Endothelial cell (in vitro differentiated cells): ENCODE results near the gene MAU2. TPM values are rescaled to one million over a fixed set of nuclear protein-coding genes. Genes with fewer than 3 reads are reported as not detected.
A peak's percentile ranks its signal among the peaks of the same experiment; 100 is the strongest.
"Not testable (repeated sequence)": the region's sequence is repeated elsewhere in the genome, so short reads cannot be mapped to it uniquely, and the experiment has no call there.

Source experiments
- DNase-seq: peaks from one replicate; pipeline ENCODE4 v3.0.0; 2021; ENCODE audit warnings: low spot score
- H3K27ac Mint-ChIP-seq: one replicate; pipeline ENCODE4 v1.8.0; 2021; ENCODE audit warnings: mixed read lengths, inconsistent platforms; ENCODE audit not compliant: unreplicated experiment
- H3K27me3 Mint-ChIP-seq: one replicate; pipeline ENCODE4 v1.8.0; 2021; ENCODE audit warnings: mild to moderate bottlenecking, moderate library complexity, mixed read lengths, inconsistent platforms; ENCODE audit not compliant: unreplicated experiment
- H3K36me3 Mint-ChIP-seq: one replicate; pipeline ENCODE4 v1.8.0; 2021; ENCODE audit warnings: mild to moderate bottlenecking, low read depth, mixed read lengths, inconsistent platforms; ENCODE audit not compliant: unreplicated experiment
- H3K4me1 Mint-ChIP-seq: one replicate; pipeline ENCODE4 v1.8.0; 2021; ENCODE audit warnings: mild to moderate bottlenecking, mixed read lengths, inconsistent platforms; ENCODE audit not compliant: unreplicated experiment
- H3K4me3 Mint-ChIP-seq: one replicate; pipeline ENCODE4 v1.8.0; 2021; ENCODE audit warnings: mild to moderate bottlenecking, mixed read lengths, inconsistent platforms; ENCODE audit not compliant: unreplicated experiment
- H3K9me3 Mint-ChIP-seq: one replicate; pipeline ENCODE4 v1.8.0; 2021; ENCODE audit warnings: mixed read lengths, inconsistent platforms; ENCODE audit not compliant: unreplicated experiment
- CTCF ChIP-seq: fragments of 200-600 bp; sonication (generic); IDR thresholded peaks from one replicate; pipeline ENCODE4 v1.5.0; 2021; ENCODE audit warnings: antibody characterized with exemption; ENCODE audit not compliant: unreplicated experiment
- total RNA-seq: library from RNA; stranded (reverse); fragmentation: NEBNext Ultra II Directional; extraction: Animal tissue kit (Norgen Biotek cat#: 25700); gene quantifications from one replicate; pipeline ENCODE4 v1.2.1, GENCODE V29; 2021; ENCODE audit not compliant: unreplicated experiment

Gene MAU2
- total RNA-seq, 1 donor from 2014 or later = 49.3 TPM

- H3K36me3 Mint-ChIP-seq = no peaks in the 10 kb centered on the region
- no peaks in the 10 kb centered on the region for H3K9me3 Mint-ChIP-seq
- H3K4me3 Mint-ChIP-seq = no peak overlapping the region
- no peaks in the 10 kb centered on the region for H3K4me1 Mint-ChIP-seq
- no peak for TF ChIP-seq CTCF
- no peak for DNase-seq
- peaks cover 4% of the 10 kb centered on the region for H3K27me3 Mint-ChIP-seq
- no peak overlapping the region for H3K27ac Mint-ChIP-seq
Measured at GRCh38 chr19:19379527-19379926, 58.9 kb downstream of the MAU2 start.

- H3K27ac Mint-ChIP-seq, DNase-seq, H3K4me1 Mint-ChIP-seq, H3K4me3 Mint-ChIP-seq, H3K27me3 Mint-ChIP-seq, H3K36me3 Mint-ChIP-seq, H3K9me3 Mint-ChIP-seq: not testable (repeated sequence)
Measured at GRCh38 chr19:19380316-19380715, 59.7 kb downstream of the MAU2 start.

- peaks cover 4% of the 10 kb centered on the region for H3K27me3 Mint-ChIP-seq
- H3K9me3 Mint-ChIP-seq = no peaks in the 10 kb centered on the region
- no peak for TF ChIP-seq CTCF
- H3K27ac Mint-ChIP-seq = no peak overlapping the region
- no peaks in the 10 kb centered on the region for H3K36me3 Mint-ChIP-seq
- H3K4me1 Mint-ChIP-seq = no peaks in the 10 kb centered on the region
- no peak for DNase-seq
- H3K4me3 Mint-ChIP-seq = no peak overlapping the region
Measured at GRCh38 chr19:19381007-19381926, 60.6 kb downstream of the MAU2 start.

GRCh38 chr19:19382118-19382517 lies 61.5 kb downstream of the MAU2 start:
- TF ChIP-seq CTCF = no peak
- H3K27me3 Mint-ChIP-seq = peaks cover 4% of the 10 kb centered on the region
- no peak for DNase-seq
- H3K4me1 Mint-ChIP-seq = peaks cover 7% of the 10 kb centered on the region
- H3K36me3 Mint-ChIP-seq = no peaks in the 10 kb centered on the region
- no peaks in the 10 kb centered on the region for H3K9me3 Mint-ChIP-seq
- H3K4me3 Mint-ChIP-seq = peak overlapping the region; percentile 62
- peak overlapping the region; percentile 36 for H3K27ac Mint-ChIP-seq

- no peaks in the 10 kb centered on the region for H3K9me3 Mint-ChIP-seq
- peaks cover 5% of the 10 kb centered on the region for H3K27me3 Mint-ChIP-seq
- no peak for TF ChIP-seq CTCF
- H3K4me3 Mint-ChIP-seq = no peak overlapping the region
- peaks cover 30% of the 10 kb centered on the region for H3K4me1 Mint-ChIP-seq
- no peak for DNase-seq
- H3K36me3 Mint-ChIP-seq = no peaks in the 10 kb centered on the region
- no peak overlapping the region for H3K27ac Mint-ChIP-seq
Measured at GRCh38 chr19:19384486-19384885, 63.9 kb downstream of the MAU2 start.
